Esophagus (tissue), 2 donors: ENCODE measurements around the gene HEATR9. TPM values are rescaled to one million over a fixed set of nuclear protein-coding genes. Genes with fewer than 3 reads are reported as not detected.

ENCODE experiments used
- H3K27ac ChIP-seq, 2 donors: one replicate each; pipeline ENCODE4 v1.5.1; 2013; ENCODE audit warnings: low read depth in 2 of 2, mild to moderate bottlenecking in 2 of 2, inconsistent platforms in 1 of 2, low read length in 1 of 2, moderate library complexity in 1 of 2
- H3K27me3 ChIP-seq, 2 donors: one replicate each; pipeline ENCODE4 v1.6.1; 2013; ENCODE audit warnings: low read length in 2 of 2, control low read depth in 1 of 2, mild to moderate bottlenecking in 1 of 2; ENCODE audit not compliant: insufficient read depth in 2 of 2, control insufficient read depth in 1 of 2
- H3K36me3 ChIP-seq, 2 donors: one replicate each; pipeline ENCODE4 v1.6.1; 2013; ENCODE audit warnings: low read length in 1 of 2; ENCODE audit not compliant: control insufficient read depth in 2 of 2, insufficient read depth in 2 of 2
- H3K4me1 ChIP-seq, 2 donors: one replicate each; pipeline ENCODE4 v1.6.1; 2013; ENCODE audit warnings: low read length in 1 of 2; ENCODE audit not compliant: control insufficient read depth in 2 of 2, insufficient read depth in 2 of 2
- H3K4me3 ChIP-seq, 2 donors: one replicate each; pipeline ENCODE4 v1.5.1; 2013; ENCODE audit warnings: low read length in 2 of 2, mild to moderate bottlenecking in 2 of 2, low read depth in 1 of 2, moderate library complexity in 1 of 2
- H3K9me3 ChIP-seq, 2 donors: one replicate each; pipeline ENCODE4 v1.6.1; 2013; ENCODE audit warnings: mild to moderate bottlenecking in 2 of 2, low read depth in 1 of 2, low read length in 1 of 2, moderate library complexity in 1 of 2; ENCODE audit not compliant: control insufficient read depth in 2 of 2, insufficient read depth in 1 of 2
- WGBS, 2 donors: extraction: QIAGEN DNeasy Blood & Tissue Kit; methylation state at CpG; one replicate each; pipeline ENCODE4 v1.1.7; 2013; 5-methylcytosine and 5-hydroxymethylcytosine counted together
- polyA plus RNA-seq, 2 donors: library from polyadenylated mRNA; stranded (reverse); fragments of 200-250 nt; gene quantifications; one replicate each; pipeline ENCODE4 v1.2.3, GENCODE V29; 2013
- donor health status: healthy with polysubstance abuse.
- donor health status: Bipolar disorder and iron deficiency.

Gene HEATR9
- polyA plus RNA-seq, 2 donors = 0.05 to 0.08 TPM

DNA sequence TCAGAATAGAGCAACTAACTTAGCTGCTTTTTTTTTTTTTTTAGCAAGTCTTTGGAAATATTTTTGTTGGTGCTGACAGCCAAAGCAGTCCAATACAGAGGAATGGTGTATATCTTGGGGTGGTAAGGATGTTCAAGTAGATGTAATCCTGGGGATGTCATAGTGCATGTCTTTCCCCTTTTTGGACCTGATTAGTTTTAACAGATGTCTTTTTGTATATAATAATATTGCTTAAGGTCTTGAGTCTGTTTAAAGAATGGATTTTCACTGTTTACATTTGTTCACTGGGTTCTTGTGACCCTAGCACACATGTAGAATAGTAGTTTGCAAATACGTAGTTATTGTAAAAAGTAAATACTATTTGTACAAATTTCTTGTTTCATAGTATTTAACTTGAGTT is 51.5 kb downstream of the HEATR9 start:
- peaks cover 0 to 3% of the 10 kb centered on the region in 2 donors for H3K4me1 ChIP-seq
- H3K27me3 ChIP-seq = no peaks in the 10 kb centered on the region
- no peak overlapping the region for H3K27ac ChIP-seq
- H3K9me3 ChIP-seq = no peaks in the 10 kb centered on the region
- peaks cover 0 to 3% of the 10 kb centered on the region in 2 donors for H3K36me3 ChIP-seq
- 63 to 70% methylated on average over 1 of the region's 1 CpG for WGBS, 2 donors
- no peak overlapping the region for H3K4me3 ChIP-seq

DNA sequence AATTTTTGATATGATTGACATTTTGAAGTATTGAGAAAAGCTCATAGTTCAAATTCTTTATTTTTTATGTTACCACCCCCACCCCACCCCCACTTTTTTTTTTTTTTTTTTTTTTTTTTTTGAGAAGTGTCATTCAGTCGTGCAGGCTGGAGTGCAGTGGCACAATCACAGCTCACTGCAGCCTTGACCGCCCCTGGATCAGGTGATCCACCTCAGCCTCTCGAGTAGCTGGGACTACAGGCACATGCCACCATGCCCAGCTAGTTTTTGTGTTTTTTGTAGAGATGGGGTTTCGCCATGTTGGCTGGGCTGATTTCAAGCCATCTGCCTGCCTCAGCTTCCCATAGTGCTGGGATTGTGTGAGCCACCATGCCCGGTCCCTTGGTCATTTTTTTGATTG is 52.0 kb downstream of the HEATR9 start:
- Histone ChIP-seq H3K4me3 (no peak overlapping the region), H3K36me3 (peaks cover 0 to 3% of the 10 kb centered on the region in 2 donors), H3K9me3 (no peaks in the 10 kb centered on the region), H3K27me3 (no peaks in the 10 kb centered on the region), H3K27ac (no peak overlapping the region), H3K4me1 (peaks cover 0 to 3% of the 10 kb centered on the region in 2 donors)
- WGBS, 2 donors = 83 to 85% methylated on average over 5 of the region's 5 CpGs

DNA sequence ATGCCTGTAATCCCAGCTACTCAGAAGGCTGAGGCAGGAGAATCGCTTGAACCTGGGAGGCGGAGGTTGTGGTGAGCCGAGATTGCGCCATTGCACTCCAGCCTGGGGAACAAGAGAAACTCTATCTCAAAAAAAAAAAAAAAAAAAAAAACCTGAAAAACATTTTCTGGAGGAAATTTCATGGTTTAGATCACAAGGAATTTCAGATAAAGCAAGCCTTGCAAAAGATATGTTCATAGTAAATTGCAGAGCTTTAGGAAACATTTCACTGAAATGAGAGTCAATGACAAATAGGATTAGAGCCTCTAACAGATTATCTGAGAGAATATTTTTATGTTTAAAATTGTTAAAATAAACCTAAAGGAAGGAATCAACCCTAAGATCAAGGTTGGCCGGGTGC is 56.2 kb downstream of the HEATR9 start:
- 87 to 92% methylated on average over 5 of the region's 5 CpGs for WGBS, 2 donors
- no peaks in the 10 kb centered on the region for H3K9me3 ChIP-seq
- peaks cover 0 to 3% of the 10 kb centered on the region in 2 donors for H3K4me1 ChIP-seq

DNA sequence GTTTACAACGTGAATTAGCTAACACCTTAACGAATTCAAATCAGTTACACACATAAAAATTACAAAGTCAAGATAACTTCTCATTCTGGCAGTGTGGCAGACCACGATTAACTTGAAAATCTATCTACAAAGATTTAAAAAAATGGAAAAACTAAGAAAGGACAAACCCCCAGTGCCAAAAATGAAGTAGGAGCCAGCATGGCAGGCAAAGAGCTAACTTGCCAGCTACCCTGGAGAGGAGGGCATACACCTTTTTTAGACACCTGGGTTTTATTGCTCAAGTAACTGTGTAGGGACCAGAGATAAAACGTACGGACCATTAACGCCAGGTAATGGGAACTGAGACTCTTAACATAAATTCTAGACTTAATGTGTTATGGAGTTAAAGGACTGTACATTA is 56.9 kb downstream of the HEATR9 start:
- Histone ChIP-seq H3K36me3 (no peaks in the 10 kb centered on the region), H3K4me1 (peaks cover 0 to under 1% of the 10 kb centered on the region in 2 donors), H3K27ac (no peak overlapping the region), H3K27me3 (no peaks in the 10 kb centered on the region), H3K9me3 (no peaks in the 10 kb centered on the region), H3K4me3 (no peak overlapping the region)
- 77 to 80% methylated on average over 6 of the region's 6 CpGs for WGBS, 2 donors

More for the DNA sequence above, 56.2 kb downstream of the HEATR9 start:
- Histone ChIP-seq H3K27ac (no peak overlapping the region), H3K27me3 (no peaks in the 10 kb centered on the region), H3K4me3 (no peak overlapping the region), H3K36me3 (no peaks in the 10 kb centered on the region)

DNA sequence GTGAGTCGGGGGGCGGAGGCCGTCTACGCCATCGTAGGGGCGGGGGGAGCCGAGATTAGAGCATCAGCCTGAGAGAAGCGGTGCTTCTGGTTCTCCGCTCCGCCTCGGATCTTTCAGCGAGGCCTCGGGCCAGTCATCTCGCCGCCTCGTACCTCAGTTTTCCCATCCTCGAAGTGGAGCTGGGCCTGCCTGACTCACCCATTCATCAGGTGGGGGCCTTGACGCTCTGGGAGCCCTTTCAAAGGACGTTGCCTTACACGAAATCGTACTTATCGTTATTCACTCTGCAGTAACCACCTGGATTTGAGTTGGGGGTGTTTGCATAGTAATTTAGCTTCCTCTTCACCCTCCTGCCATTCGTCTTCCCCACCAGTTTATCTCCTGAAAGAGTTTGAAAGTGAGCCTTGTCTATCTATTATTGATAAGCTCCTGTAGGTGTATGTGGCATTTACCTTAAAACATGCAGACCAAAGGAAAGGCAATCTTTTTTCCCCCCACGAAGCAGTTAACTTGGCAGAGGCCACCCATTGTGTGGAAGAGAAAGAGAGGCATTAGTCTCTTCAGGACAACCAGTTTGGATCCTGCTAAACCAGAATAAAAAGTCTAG is 58.7 kb downstream of the HEATR9 start:
- H3K9me3 ChIP-seq = no peaks in the 10 kb centered on the region
- peak overlapping the region; percentile 96 for H3K27ac ChIP-seq
- no peaks in the 10 kb centered on the region for H3K36me3 ChIP-seq
- no peaks in the 10 kb centered on the region for H3K27me3 ChIP-seq
- H3K4me1 ChIP-seq = no peaks in the 10 kb centered on the region
- WGBS, 2 donors = 1% methylated on average over 24 of the region's 24 CpGs
- H3K4me3 ChIP-seq = peak overlapping the region; percentile 86 to 90

DNA sequence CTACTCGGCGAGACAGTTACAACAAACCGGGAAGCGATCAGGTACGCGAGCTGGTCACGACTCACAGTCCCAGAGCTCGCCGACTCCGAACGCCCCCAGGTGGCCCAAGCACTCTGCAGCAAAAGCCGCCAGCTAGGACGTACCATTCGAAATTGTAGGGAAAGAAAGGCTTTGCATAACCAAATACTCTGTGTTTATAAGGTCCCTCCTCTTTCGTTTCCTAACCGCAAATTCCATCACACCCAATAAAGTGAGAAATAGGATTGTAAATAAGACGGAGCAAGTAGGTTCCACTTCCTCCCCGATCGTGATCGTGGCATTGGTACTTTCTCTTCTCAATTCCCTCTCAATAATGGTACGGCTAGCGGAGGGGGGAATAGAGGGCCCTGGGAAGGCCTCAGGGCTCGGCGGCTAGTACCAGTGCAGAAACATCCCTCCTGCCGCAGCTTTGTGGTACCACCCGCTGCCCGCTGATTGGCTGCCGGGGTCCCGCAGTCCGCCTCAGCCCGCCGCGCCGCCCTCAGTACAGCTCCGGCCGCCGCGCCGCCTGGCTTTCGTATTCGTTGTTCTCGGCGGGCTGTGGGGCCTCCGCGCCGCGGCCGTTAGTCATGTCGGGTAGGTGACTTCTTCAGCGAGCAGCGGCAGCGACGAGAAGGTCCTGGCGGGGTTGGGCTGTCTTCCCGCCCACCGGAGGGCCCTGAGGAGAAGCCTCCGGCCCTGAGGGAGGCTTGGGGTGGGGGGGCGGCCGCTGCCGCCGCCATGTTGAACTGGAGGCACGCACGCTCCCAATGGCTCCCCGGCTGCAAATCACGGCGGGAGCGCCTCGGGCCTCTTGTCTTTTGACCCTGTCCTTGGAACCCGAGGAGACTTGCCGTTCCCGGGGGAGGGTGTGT is 59.5 kb downstream of the HEATR9 start, which contains the start of gene TAF15:
Gene TAF15, plus strand, starts transcription at position 523 of the 893 bp plus-strand sequence. Its CDS starts 86 bp downstream, at position 609.
- no peaks in the 10 kb centered on the region for H3K27me3 ChIP-seq
- 1% methylated on average over 71 of the region's 71 CpGs for WGBS, 2 donors
- H3K36me3 ChIP-seq = no peaks in the 10 kb centered on the region
- peak within 1 kb of the TSS; percentile 86 to 90 for H3K4me3 ChIP-seq
- peak within 1 kb of the TSS; percentile 96 for H3K27ac ChIP-seq
- H3K4me1 ChIP-seq = no peaks in the 10 kb centered on the region
- H3K9me3 ChIP-seq = no peaks in the 10 kb centered on the region

DNA sequence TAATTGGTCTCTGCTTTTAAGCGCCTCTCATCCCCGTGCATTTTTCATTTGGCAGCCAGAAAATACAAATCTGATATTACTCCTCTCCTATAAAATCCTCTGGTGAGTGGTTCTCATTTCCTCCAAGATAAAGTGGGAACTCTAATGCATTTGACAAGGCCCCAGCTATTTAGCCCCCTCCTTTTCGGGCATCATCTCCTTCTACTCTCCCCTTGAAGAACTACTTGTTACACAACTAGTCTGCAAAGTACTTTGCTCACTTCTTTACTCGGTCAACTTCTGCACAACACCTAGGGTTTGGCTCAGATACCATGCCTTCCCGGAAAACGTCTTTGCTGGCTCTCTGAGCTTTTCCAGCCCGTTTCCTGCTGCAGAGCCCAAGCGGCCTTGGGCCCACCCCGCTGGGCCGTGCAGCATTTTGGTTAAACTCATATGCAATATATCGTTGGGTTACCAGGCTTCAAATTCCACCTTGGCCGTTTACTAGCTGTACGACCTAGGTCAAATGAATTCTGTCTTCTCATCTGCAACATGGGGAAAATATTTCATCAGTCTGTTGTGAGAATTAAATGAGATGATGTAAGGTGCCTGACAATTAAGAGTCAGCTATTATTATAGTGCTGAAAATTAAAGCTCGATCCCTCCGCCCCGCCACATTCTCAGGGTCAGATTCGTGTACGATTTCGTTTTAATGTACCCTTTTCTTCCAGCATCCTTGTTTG is 60.3 kb downstream of the HEATR9 start:
- Histone ChIP-seq H3K36me3 (no peaks in the 10 kb centered on the region), H3K27me3 (no peaks in the 10 kb centered on the region), H3K9me3 (no peaks in the 10 kb centered on the region), H3K27ac (peak overlapping the region; percentile 78 to 96), H3K4me1 (no peaks in the 10 kb centered on the region), H3K4me3 (peak overlapping the region; percentile 36 to 90)
- WGBS, 2 donors = 27 to 28% methylated on average over 19 of the region's 19 CpGs

DNA sequence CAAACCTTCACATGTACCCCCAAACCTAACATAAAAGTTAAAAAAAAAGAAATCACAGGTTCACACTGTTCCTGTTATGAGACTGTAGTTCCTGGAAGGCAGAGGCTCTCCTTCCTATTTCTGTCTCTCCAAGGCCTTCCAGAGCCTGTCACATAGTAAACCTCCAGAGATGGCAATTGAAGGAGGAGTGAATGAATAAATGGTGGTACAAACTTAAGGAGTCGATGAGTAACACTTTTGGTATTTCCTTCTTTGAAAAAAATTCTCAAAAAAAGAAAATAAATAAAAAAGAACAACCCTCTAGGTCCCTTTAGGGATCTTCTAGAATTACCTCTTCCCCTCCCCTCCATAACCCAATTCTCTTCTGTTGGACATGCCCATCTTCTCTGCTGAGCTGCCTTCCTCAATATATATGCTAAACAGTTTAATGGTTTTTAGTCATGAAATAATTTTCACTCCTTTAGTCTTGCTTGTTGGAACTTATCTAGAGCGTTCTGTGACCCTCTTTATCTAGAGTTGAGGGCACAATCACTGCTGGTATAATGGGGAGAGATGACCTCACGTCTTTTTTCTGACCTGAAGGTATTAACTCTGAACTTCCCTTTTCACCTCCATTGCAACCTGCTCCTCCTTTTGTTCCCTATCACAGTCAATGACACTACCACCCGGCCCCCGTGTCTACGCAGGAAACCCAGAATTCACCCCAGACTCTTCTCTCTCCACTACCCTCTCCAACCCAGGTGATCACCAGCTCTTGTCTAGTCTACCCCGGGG is 61.1 kb downstream of the HEATR9 start:
- Histone ChIP-seq H3K4me1 (no peaks in the 10 kb centered on the region), H3K36me3 (no peaks in the 10 kb centered on the region), H3K27me3 (no peaks in the 10 kb centered on the region), H3K9me3 (no peaks in the 10 kb centered on the region), H3K27ac (no peak overlapping the region), H3K4me3 (no peak overlapping the region)
- 83 to 84% methylated on average over 7 of the region's 7 CpGs for WGBS, 2 donors
